Kidney tubule cell (primary cell): ENCODE results near the gene DCXR.
A peak's percentile ranks its signal among the peaks of the same experiment; 100 is the strongest.

Experiments used
- DNase-seq: peaks from one replicate; pipeline ENCODE4 v3.0.0-alpha.2; 2018; ENCODE audit warnings: low spot score

The DCXR gene

GRCh38 chr17:82022981-82023446, 14.5 kb downstream of the DCXR start, which contains the start of gene LRRC45:
LRRC45 (plus strand) TSS chr17:82023305; CDS start chr17:82023644, 339 bp downstream.
- peak; percentile 100 for DNase-seq

- DNase-seq, result no peak
Observed at GRCh38 chr17:82022310-82022980, 15.1 kb downstream of the DCXR start, which contains the start of gene CENPX. CENPX (minus strand) TSS chr17:82022878; CDS start chr17:82022861, 17 bp downstream.

GRCh38 chr17:82021900-82022309, 15.6 kb downstream of the DCXR start:
- peak; percentile 16 for DNase-seq

GRCh38 chr17:82021107-82021899, 16.2 kb downstream of the DCXR start:
- peak; percentile 80 for DNase-seq

GRCh38 chr17:82020572-82021106, 16.9 kb downstream of the DCXR start:
- DNase-seq, result no peak

- peak; percentile 54 for DNase-seq
Observed at GRCh38 chr17:82019690-82020571, 17.6 kb downstream of the DCXR start.

- no peak for DNase-seq
Observed at GRCh38 chr17:82018989-82019689, 18.4 kb downstream of the DCXR start.

GRCh38 chr17:82018152-82018988, 19.1 kb downstream of the DCXR start:
- DNase-seq, result no peak

- no peak for DNase-seq
Observed at GRCh38 chr17:82017612-82018151, 19.8 kb downstream of the DCXR start.

- DNase-seq, result no peak
Observed at GRCh38 chr17:82016875-82017459, 20.5 kb downstream of the DCXR start.

- no peak for DNase-seq
Observed at GRCh38 chr17:82016061-82016874, 21.2 kb downstream of the DCXR start.

- no peak for DNase-seq
Observed at GRCh38 chr17:82015311-82015971, 22.1 kb downstream of the DCXR start.

GRCh38 chr17:82014971-82015310, 22.6 kb downstream of the DCXR start:
- no peak for DNase-seq

GRCh38 chr17:82014432-82014831, 23.1 kb downstream of the DCXR start:
- no peak for DNase-seq

- DNase-seq, result no peak
Observed at GRCh38 chr17:82013772-82014321, 23.6 kb downstream of the DCXR start.

- no peak for DNase-seq
Observed at GRCh38 chr17:82013341-82013740, 24.2 kb downstream of the DCXR start.

- DNase-seq, result no peak
Observed at GRCh38 chr17:82012640-82013295, 24.7 kb downstream of the DCXR start.
